Measurements from ENCODE around the gene MGST3. TPM values are rescaled to one million over a fixed set of nuclear protein-coding genes. Genes with fewer than 3 reads are reported as not detected.

Gene MGST3
- total RNA-seq, 4 donors from 2014 or later: 202 to 257 (median 232) TPM

GRCh38 chr1:165695031-165695430, 64.0 kb downstream of the MGST3 start:
- 71% methylated on average over 7 of the region's 7 CpGs for WGBS
- intact Hi-C loops (cut with DNase I): loop anchor here (5.0 kb wide), 2 partner anchors 63 to 72 kb away; partner anchors contain the start of genes MGST3 and TMCO1
- TF ChIP-seq CTCF (IDR thresholded peaks at IDR 0.05) (no peak), EP300 (IDR thresholded peaks at IDR 0.05) (no peak), POLR2A (IDR thresholded peaks at IDR 0.05; ENCODE audit: low read depth) (no peak), POLR2AphosphoS5 (IDR thresholded peaks at IDR 0.05) (no peak)
- DNase-seq (ENCODE audit: extremely low spot score): no peak
- peaks cover 20 to 35% (median 31%) of the 10 kb centered on the region in 4 donors for H3K4me1 ChIP-seq
- peaks cover 0 to 19% (median 8%) of the 10 kb centered on the region in 4 donors for H3K36me3 ChIP-seq
- H3K4me3 ChIP-seq: no peak overlapping the region
- H3K27ac ChIP-seq (replicated peaks in 1 of 4): no peak overlapping the region
- no peaks in the 10 kb centered on the region for H3K9me3 ChIP-seq
- no peaks in the 10 kb centered on the region for H3K27me3 ChIP-seq

GRCh38 chr1:165696625-165697100, 65.6 kb downstream of the MGST3 start:
- Histone ChIP-seq H3K4me1 (peaks cover 20 to 35% (median 31%) of the 10 kb centered on the region in 4 donors), H3K36me3 (peaks cover 0 to 12% (median 0%) of the 10 kb centered on the region in 4 donors), H3K27ac (replicated peaks in 1 of 4) (peak overlapping the region in 3 of 4 donors; percentile 8 to 94 (median 43)), H3K4me3 (peak overlapping the region in 2 of 4 donors; percentile 7 to 8), H3K9me3 (no peaks in the 10 kb centered on the region), H3K27me3 (no peaks in the 10 kb centered on the region)
- no peak for DNase-seq (ENCODE audit: extremely low spot score)
- TF ChIP-seq CTCF (IDR thresholded peaks at IDR 0.05) (no peak), POLR2AphosphoS5 (IDR thresholded peaks at IDR 0.05) (peak in 1 of 2 donors; percentile 30)
- intact Hi-C loops (cut with DNase I): loop anchor here (2.0 to 5.0 kb wide), 3 partner anchors 64 to 98 kb away; partner anchors contain the start of genes MGST3 and TMCO1
- 7% methylated on average over 2 of the region's 2 CpGs for WGBS

GRCh38 chr1:165697491-165697880, 66.5 kb downstream of the MGST3 start:
- H3K4me1 ChIP-seq: peaks cover 20 to 35% (median 31%) of the 10 kb centered on the region in 4 donors
- TF ChIP-seq EP300 (IDR thresholded peaks at IDR 0.05): no peak
- no peak for TF ChIP-seq POLR2A (IDR thresholded peaks at IDR 0.05; ENCODE audit: low read depth)
- TF ChIP-seq POLR2AphosphoS5 (IDR thresholded peaks at IDR 0.05): no peak
- TF ChIP-seq CTCF (IDR thresholded peaks at IDR 0.05): no peak
- no peaks in the 10 kb centered on the region for H3K27me3 ChIP-seq
- H3K27ac ChIP-seq (replicated peaks in 1 of 4): peak overlapping the region; percentile 91 to 96 (median 94)
- peaks cover 0 to 12% (median 0%) of the 10 kb centered on the region in 4 donors for H3K36me3 ChIP-seq
- WGBS: 47% methylated on average over 8 of the region's 8 CpGs
- DNase-seq (ENCODE audit: extremely low spot score): no peak
- no peaks in the 10 kb centered on the region for H3K9me3 ChIP-seq
- intact Hi-C loops (cut with DNase I): loop anchor here (2.0 to 5.0 kb wide), 3 partner anchors 65 to 99 kb away; partner anchors contain the start of genes MGST3 and TMCO1
- H3K4me3 ChIP-seq: peak overlapping the region; percentile 57 to 91 (median 78)

- peak; percentile 96 for DNase-seq (ENCODE audit: extremely low spot score)
- peaks cover 0 to 12% (median 0%) of the 10 kb centered on the region in 4 donors for H3K36me3 ChIP-seq
- TF ChIP-seq POLR2A (IDR thresholded peaks at IDR 0.05; ENCODE audit: low read depth) (peak; percentile 38), CTCF (IDR thresholded peaks at IDR 0.05) (peak; percentile 29 to 42 (median 38)), POLR2AphosphoS5 (IDR thresholded peaks at IDR 0.05) (peak; percentile 87 to 95), EP300 (IDR thresholded peaks at IDR 0.05) (no peak)
- H3K9me3 ChIP-seq: no peaks in the 10 kb centered on the region
- intact Hi-C loops (cut with DNase I): loop anchor here (2.0 to 5.0 kb wide), 3 partner anchors 66 to 99 kb away; partner anchors contain the start of genes MGST3 and TMCO1
- H3K27ac ChIP-seq (replicated peaks in 1 of 4): peak within 1 kb of the TSS; percentile 91 to 96 (median 94)
- H3K4me1 ChIP-seq: peaks cover 20 to 35% (median 31%) of the 10 kb centered on the region in 4 donors
- H3K27me3 ChIP-seq: peaks cover 0 to 1% (median 0%) of the 10 kb centered on the region in 4 donors
- WGBS: 1% methylated on average over 28 of the region's 65 CpGs
- H3K4me3 ChIP-seq: peak within 1 kb of the TSS; percentile 57 to 91 (median 78)
These were observed 67.1 kb downstream of the MGST3 start, which contains the start of gene ALDH9A1 for GRCh38 chr1:165697881-165698760. Gene ALDH9A1, minus strand, starts transcription at chr1:165698562. Its CDS starts 4 bp downstream, at chr1:165698558.
